GM19463 (cell line): ENCODE measurements around the gene ADAMTSL2.

Experiments
- ATAC-seq: cut with Tn5 transposase; IDR thresholded peaks from one replicate; pipeline ENCODE4 v1.9.1; 2021; ENCODE audit warnings: mild to moderate bottlenecking, moderate library complexity; ENCODE audit not compliant: unreplicated experiment

ADAMTSL2 gene

DNA sequence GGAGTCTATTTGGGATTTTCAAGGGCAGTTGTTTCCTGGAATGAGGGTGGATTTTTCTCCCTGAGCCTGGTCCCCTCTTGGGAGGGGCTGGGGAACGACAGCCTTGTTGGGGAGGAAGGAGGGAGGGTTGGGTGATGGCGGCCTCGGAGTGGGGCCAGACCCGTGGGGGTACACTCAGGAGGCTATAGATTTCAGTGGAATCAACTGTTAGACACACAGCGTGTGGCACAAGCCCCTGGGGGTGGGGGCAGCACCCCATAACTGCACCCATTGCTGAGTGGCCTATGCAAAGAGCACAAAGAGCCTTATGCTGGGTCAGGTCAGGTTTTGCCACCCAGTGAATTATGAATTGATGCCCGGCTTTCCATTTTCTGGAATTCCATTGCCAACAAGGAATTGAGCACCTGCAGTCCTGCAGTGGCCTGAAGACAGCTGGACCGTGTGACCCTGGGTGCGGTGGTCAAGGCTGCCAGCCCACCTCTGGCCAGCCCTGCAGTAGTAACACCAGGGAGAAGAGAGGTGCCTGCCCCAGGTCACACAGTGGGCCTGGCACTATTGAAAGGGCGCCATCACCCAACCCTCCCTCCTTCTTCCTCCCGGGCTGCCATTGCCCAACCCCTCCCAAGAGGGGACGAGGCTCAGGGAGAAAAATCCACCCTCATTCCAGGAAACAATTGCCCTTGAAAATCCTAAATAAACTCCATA, 18.1 kb upstream of the ADAMTSL2 start:
- ATAC-seq: no peak

DNA sequence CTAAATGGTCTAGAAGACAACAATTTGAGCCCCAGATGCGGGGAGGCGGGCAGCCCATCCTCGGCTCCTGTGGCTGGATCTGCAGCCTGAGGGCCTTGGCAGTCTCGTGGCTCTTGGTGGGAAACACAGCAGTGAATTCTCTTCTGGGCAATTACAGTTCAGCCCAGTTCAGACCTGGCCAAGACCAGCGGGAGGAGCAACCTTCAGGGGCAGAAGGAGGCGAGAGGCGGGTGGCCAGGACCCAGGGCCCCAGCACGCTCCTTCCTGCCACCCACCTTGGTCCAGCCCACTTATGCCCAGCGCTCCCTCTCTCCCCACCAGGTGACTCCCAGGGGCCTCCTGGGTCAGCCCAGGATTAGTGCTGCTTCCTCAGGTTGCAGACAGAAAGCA, 17.5 kb upstream of the ADAMTSL2 start:
- ATAC-seq: no peak

DNA sequence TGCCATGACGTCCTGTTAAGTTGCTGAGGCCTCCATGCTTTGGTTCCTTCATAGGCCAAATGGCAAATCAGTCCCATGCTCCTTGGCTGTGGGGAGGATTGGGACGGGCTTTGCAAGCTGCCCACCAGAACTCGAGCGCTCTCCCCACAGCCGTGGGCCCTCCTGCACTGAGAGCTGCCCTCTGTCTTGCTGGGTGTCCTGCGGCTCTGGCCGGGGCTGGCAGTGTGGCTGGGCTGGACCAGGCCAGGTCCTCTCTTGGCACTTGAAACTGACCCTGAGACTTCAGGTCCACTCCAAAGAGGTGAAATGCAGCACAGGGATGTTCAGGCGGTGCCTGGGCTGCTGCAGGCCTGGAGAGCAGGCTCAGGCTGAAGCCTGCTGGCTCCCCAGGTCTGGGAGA, 16.8 kb upstream of the ADAMTSL2 start:
- ATAC-seq: no peak

DNA sequence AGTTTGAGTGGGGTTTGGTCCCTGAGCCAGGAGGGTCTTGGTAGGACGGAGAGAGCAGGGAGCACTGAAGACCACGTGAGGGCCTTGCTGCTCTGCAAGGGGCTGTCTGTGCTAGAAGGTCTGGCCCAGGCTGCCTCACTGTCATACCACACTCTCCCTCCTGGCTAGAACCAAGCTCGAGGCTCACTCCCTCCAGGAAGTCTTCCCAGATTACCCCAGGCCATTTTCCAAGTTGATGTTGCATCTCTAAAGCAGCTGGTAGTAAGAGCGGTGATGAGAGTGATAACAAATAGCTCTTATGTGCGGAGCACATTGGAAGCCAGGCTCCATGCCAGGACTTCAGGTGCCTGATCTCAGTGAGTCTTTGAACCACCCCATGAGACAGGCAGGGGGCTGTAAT, 16.3 kb upstream of the ADAMTSL2 start:
- ATAC-seq: no peak

DNA sequence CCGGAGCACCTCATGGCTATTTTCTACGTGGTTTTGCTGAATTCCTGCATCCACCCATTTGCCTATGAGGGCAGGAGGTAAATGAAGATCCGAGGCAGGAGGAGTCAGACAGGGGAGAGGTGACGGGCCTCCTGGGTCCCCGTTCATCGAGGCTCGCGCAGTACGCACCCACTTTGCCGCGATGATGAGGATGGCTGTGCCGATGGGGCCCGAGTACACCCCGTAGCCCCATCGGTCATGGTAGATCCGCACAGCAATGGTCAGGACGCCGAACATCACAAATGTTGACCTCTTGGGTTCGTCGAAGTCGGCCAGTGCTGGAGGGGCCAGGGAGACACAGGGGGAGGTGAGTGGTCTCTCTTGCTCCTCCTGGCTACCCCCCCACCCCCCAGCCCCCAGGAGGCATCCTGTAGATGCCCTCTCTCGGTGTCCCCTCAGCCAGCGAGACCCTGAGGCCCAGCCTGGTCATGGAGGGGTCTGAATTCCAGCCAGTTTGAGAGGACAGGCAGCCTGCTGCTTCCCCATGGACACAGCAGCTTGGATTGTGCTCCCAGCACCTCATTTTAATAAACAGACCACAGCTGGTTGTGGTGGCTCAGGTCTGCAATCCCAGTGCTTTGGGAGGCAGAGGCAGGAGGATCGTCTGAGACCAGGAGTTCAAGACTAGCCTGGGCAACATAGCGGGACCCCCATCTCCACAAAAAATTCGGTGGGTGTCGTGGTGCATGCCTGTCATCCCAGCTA, 15.6 kb upstream of the ADAMTSL2 start:
- ATAC-seq: no peak

DNA sequence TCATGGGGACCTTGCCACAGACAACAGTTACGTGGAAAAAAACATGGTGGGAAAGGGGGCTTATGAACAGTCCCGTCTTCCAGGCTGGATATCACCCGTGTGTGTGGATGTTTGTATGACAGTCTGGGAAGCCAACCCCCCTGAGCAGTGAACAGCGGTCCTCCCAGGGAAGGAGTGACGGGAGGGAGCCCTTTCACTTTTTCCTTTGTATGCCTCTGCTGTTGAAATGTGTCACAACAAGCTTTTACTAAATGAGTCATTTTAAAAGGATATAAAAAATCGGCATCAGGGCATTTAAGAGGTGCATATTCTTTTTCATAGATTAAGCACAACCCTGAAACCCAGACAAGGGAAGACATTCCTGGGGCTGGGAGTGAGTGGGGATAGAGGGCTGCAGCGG, 14.8 kb upstream of the ADAMTSL2 start:
- ATAC-seq: no peak

DNA sequence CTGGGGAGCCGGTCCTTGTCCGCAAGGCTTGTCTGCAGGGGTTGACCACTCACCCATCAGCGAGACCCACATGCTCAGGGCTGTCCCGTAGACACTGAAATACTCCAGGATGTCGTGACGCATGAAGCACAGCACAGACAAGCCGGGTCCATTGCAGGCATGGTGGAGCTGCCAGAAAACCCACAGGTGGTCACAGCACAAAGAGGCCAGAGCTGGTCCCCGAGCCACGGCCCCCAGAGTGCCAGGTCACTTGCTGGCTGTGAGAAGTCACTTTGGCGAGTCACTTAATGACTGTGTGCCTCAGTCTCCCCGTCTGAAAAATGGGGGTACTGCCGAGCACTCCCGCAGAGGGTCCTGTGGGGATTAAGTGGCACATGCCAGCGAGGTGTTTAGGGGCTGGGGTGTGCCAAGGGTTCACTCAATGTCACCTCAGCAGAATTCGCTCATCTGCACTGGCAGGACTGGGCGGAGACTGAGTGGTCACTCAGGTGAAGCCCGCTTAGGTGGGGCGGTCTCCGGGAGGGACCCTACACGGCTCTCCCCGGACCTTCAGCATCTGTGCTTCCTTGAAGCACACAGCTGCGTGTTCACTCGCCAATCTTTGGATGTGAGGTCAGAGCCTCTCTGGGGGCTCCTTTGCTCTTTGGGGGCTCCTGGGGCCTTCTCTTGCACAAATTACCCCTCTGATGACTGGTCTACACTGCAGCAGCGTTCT, 14.2 kb upstream of the ADAMTSL2 start:
- ATAC-seq: no peak

DNA sequence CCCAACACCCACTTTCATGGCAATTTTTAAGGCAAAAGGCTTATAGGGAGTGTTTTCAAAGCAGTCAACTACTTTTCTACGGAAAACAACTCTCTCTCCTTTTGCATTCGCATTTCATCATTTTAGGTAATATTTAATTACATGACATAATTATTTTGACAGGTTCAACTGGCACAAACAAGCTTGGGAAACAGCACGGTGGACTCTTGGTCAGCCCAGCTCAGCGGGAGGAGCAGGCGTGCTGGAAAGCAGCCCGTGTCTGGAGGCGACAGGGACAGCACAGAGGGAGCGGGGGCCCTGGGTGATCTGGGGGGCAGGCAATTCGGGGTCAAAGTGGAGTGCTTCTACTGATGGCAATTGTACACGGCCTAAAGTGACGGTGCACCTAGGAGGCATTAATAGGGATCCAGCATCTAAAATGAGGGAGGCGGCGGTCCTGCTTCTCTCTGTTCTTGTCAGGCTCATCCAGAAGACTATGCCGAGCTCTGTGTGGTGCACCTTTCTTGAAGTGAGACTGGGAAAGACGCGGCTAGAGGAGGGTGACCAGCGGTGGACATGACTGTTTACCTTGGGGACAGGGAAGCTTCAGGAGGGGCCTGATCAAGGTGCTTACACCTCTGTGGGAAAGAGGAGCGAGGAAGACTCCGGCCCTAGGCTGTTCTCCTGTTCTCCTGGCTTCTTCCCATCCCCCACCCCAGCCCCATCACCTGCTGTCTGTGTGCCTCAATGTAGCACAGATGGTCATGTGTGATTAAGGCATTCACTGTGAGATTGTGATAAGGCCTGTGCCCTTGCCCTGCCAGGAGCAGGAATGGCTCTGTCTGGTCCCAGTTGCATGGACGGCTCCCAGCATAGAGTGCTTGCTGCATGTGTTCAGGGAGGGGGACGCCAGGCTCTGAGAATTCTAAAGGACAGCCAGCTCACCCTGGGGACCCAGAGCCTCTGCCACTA, 13.1 kb upstream of the ADAMTSL2 start:
- ATAC-seq: no peak

DNA sequence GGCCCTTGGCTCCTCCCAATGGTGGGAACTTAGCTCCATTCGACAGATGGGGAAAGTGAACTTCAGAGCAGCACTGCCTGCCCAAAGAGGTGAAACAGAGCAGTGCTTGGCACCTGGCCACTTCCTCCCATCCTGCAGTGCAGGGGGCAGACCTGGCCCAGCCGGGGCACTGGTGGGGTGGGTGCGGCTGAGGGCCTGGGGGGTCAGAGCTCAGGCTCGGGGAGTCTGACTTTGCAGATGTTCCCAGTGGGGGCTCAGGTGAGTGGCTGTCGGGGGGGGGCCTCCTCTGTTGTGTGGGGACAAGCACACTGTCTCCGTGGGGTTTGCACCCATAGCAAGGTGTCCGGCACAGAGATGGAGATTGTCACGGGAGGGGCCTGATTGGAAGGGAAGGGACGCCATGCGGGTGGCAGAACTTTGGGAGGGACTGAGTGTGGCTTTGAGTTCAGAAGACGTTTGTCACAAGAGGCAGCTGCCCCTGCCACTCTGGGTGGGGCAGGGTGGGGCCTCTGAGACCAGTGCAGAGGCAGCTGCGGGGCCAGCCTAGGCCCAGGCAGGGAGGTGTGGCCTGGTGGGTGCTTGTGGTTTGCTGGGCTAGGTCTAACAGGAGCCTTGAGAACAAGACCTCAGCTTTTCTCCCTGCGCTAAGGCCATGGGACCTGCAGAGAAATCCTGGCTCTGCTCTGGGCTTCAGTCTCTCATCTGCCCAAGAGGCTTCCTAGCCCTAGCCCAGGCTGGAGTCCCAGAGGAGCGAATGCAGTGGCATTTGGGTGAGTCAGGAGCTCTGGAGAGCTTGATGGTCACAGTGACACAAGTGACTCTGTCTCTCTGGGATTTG, 12.2 kb upstream of the ADAMTSL2 start:
- ATAC-seq: no peak

DNA sequence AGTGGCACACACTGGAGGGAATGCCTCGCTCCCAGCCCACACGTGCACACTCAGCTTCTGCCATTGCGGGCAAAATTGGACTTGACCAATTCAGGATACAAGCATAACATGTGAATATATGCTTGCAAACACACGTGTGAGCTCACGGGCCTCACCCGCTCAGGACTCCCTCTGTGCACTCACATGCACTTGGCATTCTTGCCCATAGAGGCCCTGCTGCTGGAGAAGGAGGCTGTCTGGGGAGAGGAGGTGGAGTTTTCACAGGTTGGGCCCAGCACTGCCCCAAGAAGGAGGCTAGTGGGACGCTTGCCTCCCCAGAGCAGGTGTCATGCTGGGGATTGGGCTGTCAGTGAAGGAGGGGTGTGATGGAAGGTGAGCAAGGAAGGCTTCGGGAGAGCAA, 11.4 kb upstream of the ADAMTSL2 start:
- no peak for ATAC-seq

DNA sequence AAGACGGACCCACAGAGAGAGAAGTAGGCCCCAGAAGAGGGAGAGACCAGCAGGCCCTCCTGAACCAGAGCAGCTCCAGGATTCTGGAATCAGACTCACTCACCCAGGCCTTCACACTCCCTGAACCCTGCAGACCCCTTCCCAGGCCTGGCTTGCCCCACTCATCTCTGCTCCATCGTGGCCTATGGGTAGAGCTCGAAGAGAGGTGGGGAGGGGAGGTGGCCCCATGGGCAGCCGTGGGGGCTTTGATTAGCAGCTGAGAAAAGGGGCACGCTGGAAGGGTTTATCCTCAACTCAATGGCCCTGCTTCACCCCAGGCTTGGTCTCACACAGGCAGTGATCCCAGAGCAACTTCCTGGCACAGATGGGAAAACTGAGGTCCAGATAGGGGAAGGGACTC, 10.4 kb upstream of the ADAMTSL2 start:
- ATAC-seq: no peak

DNA sequence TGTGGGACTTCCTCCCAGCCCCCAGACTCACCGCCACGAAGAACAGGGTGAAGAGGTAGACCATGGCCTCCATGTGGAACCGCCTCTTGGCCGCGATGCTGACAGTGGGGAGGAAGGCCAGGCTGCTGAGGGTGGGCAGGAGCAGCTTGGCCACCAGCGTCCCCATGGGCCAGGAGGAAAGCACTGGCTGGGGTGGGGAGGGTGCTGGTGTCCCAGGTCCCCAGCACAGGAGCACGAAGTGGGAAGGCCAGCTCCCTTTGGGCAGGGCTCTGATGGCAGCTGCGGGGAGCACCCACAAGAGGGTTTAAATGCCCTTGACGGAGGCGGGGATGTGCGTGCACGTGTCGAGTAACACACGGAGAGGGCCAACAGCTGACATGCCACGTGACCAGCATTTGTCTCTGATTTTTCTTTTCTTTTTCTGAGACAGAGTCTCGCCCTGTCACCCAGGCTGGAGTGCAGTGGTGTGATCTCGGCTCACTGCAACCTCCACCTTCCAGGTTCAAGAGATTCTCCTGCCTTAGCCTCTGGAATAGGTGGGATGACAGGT, 9.8 kb upstream of the ADAMTSL2 start, which contains the start of gene MYMK:
TSS of gene MYMK (minus strand) at position 281 of the 550 bp plus-strand sequence. CDS start at position 166, 115 bp downstream.
- no peak for ATAC-seq

DNA sequence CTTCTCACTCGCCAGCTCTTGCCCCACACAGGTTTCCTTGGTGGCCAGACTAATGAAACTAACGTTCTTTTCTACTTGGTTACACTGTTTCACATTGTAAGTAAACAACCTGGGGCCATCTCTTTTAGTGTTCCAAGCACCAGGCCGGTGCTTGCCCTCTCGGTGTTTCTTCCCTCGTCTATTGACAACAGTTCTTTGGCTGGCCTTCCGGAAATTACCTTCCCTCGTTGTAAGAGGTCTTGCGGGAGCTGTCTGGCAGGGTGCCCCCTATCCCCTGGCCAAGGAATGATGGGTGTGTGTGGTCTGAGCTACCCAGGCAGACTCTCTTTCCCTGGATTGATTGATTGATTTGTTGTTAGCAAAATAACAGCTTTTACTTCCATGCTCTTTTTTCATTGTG, 8.8 kb upstream of the ADAMTSL2 start:
- ATAC-seq: no peak

DNA sequence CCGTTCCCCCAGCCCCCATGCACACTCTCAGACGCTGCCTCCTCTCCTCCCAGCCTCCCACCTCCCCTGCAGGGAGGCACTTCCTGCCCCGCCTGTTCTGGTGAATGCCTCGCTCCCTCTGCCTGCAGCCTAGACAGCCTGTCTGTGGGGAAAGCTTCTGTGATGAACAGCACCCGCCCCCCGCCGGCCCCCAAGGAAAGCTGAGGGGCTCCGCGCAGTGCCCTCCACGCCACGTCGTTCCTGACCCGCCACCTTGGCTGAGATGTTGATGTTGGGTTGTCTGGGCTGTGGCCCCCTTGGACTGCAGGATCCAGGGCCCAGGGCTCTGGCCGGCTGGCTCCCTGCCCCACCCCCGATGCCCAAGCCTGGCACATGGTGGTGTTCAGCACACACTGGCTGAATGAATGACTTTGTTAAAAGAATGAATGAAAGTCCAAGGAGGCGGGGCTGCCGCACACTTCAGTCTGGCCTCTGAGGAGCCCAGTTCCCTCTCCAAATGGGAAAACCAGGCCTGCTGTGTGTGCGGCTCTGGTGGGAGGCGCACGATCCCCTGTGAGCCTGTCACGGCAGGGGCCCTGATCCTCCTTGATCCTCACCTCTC, 7.7 kb upstream of the ADAMTSL2 start:
- ATAC-seq: no peak

DNA sequence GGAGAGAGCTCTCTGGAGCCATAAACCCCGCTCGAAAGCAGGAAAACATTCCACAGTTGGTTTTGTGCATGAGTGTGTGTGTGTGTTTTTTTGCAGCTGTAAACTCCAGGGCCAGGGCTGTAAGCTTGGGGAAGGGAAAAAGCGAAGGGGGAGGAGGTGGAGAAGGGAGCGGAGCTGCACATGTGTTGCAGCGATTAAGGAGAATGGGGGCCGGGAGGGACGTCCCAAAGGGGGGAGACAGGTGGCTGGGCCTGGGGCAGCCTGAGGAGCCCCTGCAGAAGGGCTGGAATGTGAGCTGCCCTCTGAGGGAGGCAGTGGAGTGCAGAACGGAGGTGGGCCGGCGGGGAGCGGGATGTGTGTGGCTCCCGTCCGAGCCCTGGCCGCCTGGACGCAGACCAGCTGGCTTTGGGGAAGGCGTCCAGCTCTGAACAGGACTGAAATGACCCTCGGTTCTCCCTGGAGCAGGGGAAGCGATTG, 7.0 kb upstream of the ADAMTSL2 start:
- ATAC-seq: no peak

DNA sequence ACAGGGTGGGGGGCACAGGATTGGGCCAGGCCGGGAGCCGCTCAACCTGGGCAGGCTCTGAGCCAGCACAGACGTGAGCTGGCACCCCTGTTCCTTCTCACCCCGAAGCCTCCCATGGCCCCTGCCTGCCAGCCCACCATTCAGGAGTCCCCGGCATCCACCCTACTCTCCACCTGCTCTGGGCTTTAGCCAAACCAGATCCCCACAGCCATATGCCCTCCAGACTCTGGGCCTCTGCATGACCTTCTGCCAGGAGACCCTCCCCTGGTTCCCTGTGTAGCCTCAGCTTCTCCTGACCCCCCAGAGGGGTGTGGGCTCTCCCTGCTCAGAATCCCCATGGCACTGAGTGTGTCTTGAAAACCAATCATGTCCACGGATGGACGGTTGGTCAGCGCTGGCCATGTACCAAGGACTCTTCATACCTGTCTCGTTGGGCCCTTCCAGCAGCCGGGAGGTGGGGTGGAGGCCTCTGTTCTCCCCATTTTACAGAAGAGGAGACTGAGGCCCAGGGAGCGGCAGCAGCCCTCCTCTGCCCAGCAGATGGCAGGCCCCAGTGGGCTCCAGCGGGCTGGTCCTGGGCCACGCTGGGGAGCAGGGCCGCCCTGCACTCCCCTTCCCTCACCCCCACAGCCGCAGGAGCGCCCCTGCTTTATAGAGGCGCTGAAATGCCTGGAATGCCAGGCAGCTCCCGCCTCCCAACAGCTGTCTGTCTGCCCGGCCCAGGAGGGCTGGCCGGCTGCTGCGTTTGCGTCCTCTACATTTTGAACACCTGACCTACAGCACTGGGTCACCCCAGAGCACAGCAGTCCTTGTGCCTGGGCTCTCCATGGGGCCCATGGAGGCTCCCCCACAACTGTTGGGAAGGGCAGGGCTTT, 6.3 kb upstream of the ADAMTSL2 start:
- ATAC-seq: no peak

DNA sequence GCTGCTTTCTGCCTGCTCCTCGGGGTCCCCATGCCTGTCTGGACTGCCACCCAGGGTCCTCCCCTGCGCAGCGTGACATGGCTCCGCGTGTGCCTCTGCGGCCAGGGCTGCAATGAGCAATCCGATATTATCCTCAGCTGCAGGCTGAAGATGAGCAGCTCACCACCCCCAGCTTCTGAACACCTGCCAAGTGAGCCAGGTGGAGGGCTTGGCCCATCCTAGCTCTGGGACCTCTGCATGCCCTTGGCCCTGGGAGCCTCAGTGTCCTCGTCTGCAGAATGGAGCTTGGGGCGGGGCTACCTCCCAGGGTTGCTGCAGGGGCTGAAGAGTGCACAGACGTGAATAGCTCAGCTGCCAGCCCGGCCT, 5.6 kb upstream of the ADAMTSL2 start:
- no peak for ATAC-seq

DNA sequence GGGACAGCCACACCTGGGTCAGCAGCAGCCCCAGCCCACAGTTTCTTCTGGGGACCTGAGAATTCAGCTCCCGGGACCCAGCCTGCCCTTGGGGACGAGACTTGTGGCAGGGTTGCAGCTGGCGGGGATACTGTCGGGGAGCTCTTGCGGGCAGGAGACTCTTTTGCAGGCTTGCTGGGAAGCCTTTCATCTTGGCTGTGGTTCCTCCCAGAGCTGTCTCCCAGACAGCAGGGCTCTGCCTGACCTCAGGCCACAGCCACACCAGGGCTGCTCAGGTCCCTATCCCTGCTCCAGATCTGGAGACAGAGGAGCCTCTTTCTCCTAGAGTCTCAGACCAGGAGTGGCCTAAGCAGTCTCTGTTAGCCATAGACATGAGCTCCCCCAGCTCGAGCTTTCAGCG, 5.0 kb upstream of the ADAMTSL2 start:
- no peak for ATAC-seq
